Suppressor macrophage treated with lipopolysaccharide for 4 hours (primary cell): ENCODE measurements around the gene HOXA13.

Experiments used
- DNase-seq: peaks from one replicate; pipeline ENCODE4 v3.0.0-alpha.2; 2020

The HOXA13 gene

DNA sequence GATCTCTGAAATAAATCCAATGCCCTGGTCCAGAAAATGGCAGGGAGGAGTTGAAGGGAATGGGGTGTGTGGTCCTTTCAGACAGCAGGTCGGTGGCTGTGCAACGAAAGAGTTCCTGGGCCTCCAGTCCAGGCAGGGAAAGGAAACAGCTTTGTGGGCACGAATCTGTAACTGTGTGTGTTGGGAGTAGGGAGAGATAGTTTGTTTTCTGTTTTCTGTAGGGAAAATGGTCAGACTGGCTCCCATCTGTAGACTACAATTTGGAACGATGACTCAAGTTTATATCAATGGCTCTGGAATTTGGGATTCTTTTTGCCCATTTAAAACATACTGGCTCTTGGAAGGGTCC is 32.0 kb downstream of the HOXA13 start:
- no peak for DNase-seq

GRCh38 chr7:27166531-27167505 is 33.1 kb downstream of the HOXA13 start:
- DNase-seq = no peak

- no peak for DNase-seq
These were observed 33.8 kb downstream of the HOXA13 start for GRCh38 chr7:27165996-27166530.

DNA sequence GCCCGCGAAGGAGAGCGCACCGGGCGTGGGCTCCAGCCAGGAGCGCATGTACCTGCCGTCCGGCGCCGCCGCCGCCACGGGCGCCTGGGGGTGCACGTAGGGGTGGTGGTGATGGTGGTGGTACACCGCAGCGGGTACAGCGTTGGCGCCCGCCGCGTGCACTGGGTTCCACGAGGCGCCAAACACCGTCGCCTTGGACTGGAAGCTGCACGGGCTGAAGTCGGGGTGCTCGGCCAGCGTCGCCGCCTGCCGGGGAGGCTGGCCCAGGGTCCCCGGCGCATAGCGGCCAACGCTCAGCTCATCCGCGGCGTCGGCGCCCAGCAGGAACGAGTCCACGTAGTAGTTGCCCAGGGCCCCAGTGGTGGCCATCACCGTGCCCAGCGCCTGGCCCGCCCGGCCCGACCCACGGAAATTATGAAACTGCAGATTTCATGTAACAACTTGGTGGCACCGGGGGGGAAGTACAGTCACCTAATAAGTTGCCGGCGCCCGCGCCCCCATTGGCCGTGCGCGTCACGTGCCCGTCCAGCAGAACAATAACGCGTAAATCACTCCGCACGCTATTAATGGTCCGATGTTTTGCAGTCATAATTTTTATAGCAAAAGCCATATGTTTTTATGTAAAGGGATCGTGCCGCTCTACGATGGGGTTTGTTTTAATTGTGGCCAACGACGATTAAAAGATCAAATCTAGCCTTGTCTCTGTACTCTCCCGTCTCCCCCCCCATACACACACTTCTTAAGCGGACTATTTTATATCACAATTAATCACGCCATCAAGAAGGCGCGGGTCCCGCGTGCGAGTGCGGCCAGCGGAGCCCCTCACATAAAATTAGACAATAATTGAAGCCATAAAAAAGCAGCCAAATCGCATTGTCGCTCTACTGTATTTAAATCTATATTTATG is 34.5 kb downstream of the HOXA13 start, which contains the start of gene HOXA9:
Gene HOXA9, minus strand, starts transcription at position 449 of the 907 bp plus-strand sequence. Its CDS starts 80 bp downstream, at position 369.
- DNase-seq = peak; percentile 88

GRCh38 chr7:27164367-27165088 is 35.4 kb downstream of the HOXA13 start:
- no peak for DNase-seq

GRCh38 chr7:27164045-27164366 is 35.9 kb downstream of the HOXA13 start:
- DNase-seq = no peak

GRCh38 chr7:27163288-27164044 is 36.4 kb downstream of the HOXA13 start:
- no peak for DNase-seq

DNA sequence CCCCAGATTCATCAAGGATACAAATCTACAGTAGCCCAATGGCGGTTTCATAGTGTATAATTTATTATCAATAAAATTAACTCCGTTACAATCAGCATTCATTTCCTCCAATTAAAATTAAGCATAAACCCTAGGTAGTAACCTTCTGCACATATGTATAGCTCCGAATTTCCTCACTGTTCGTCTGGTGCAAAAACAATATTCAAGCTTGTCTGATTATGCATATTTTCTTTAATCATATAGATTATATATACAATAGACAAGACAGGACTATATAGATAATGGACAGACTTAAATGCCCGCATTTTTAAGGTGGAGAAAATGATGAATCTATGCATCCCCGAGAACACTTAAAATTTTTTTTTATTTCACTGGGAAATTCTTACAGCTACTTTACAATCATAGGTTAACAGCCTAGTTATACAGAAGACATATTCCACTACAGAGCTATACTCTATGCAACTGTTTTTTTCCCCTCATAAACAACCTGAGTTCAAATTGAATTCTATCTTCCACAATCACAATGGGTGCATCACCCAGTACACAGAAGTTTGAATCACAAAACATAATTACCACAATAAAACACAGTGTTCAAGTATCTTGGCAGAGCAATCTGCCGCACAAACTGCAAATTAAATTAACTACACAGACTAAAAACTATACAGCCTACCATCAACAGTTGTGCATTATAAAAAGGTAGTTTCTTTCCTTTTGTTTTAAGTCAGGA is 37.2 kb downstream of the HOXA13 start:
- no peak for DNase-seq

DNA sequence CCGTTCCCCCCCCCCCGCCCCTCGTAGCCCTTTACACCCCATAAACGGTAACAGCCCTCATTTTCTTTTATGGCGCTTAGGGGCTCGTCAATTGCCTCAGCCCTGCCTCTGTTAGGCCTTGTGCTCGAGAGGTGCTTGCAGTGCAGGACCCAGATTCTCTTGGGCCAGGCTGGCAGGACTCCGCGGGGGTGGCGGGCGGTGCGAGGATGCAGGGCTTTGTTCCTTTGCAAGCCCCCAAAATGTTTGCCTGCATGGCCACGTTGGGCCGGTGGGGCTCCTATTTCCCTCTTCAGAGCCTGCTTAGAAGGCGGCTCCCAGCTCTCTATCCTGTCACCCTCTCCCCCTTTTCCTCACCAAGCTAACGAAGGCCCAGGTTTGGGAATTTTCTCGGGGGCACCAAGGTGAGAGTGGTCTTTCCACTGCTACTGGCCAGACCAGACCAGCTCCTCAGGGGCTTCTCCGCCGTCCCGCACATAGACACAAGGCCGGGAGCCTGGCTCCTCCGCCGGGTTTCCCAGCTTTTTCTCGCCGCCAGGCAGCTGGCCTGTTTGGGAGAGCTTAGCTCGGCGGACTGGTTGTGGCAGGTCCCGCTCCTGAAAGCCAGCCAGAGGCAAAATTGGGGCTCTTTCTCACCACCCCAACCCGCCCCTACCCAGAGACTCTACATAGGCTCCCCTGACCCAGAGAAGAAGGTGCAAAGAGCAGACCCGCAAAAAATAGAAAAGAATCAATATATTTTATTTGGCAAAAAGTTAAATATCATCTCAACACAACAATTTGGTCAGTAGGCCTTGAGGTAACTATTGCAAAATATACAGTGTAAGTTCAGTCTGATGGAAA is 38.0 kb downstream of the HOXA13 start:
- no peak for DNase-seq

DNA sequence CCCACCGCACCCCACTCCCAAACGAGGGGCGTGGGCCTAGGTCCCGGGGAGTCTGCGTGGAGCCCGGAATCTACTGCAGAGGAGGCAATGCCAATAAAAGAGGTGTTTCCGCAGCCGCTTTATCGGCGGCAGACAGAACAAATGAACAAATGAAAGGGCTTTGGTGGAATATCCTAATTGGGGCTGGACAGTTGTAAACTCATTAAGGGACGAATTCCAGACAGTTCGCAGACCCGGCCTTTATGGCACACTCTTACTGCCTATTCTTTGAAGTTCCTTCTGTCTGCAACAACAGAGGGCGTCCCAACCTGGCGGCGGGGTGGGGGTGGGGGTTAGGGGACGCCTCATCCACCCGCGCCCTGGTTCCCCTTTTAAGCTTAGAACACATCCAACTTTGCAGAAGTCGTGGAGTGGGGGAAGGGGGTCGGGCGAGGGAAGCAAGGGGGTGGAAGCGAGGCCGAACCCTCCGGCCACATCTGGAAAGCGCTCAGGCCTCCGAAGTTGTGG is 38.6 kb downstream of the HOXA13 start:
- peak; percentile 59 for DNase-seq

DNA sequence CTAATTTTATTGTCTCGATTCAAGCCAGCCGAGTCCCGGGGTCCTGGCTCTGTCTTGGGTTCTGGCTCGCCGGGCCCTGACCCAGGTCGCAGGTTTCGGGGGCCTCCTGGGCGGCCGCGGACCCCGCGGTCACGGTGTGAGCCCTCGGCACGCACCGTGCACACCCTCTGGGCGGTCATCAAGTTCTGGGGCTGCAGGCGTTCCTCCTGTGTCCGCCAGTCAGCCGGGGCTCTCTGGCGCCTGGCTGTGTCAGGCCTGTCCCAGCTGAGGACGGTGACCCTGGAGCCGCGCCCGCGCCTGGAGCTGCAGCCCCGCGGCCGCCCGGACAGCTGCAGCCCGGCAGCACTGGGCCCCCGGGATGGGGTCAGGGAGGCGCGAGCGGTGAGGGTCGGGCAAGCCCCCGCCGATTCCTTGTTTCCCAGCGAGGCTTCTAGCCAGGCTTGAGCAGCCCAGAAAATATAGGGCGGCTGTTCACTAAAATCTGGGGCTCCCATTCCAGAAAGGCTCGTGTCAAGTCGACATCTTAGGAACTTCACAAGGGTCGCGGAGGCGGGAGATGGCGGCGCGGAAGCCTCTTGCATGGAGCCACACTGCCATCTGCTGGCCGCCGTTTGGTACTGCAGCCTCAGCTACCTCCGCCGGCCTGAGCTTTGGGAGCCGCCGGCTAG is 39.2 kb downstream of the HOXA13 start:
- DNase-seq = peak; percentile 88

DNA sequence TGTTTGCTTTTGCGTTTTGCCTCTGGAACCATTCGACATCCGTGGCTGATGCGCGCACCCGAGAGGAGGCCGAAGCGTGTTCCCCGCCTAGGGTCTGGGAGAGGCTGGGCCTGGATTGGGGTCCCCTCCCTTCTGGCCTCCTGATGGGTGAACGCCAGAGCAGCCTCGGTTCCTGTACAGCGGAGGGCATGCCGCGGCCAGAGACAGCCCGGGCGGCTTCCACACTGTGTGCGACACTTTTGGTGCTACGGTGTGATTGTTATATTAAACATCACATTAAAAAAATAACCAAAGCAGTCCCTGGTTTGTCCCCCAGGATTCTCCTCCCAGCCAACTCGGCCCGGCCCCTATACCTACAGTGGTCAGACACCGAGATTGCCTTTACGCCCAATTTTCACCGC is 39.7 kb downstream of the HOXA13 start:
- DNase-seq = no peak

- no peak for DNase-seq
These were observed 40.4 kb downstream of the HOXA13 start for GRCh38 chr7:27159266-27160144.

GRCh38 chr7:27158436-27159265 is 41.2 kb downstream of the HOXA13 start:
- DNase-seq = no peak

GRCh38 chr7:27157702-27158431 is 42.0 kb downstream of the HOXA13 start:
- DNase-seq = no peak

- no peak for DNase-seq
These were observed 42.8 kb downstream of the HOXA13 start for GRCh38 chr7:27156916-27157701.
